GM12878 (cell line): ENCODE measurements around the gene SAMD1.

ENCODE experiments used
- BHLHE40 ChIP-seq, 2 experiments: fragments of 450-650 bp in 1 of 2; IDR thresholded peaks; 2 replicates each; pipeline ENCODE4 v1.6.1; 2011 to 2017; ENCODE audit warnings: low read depth in 2 of 2, borderline replicate concordance in 1 of 2, improper control_type of control experiment in 1 of 2, low read length in 1 of 2, mild to moderate bottlenecking in 1 of 2
- HCFC1 ChIP-seq: fragments of 150-350 bp; IDR thresholded peaks from 2 replicates; pipeline ENCODE4 v1.6.1; 2014; ENCODE audit warnings: low read length
- SMAD1 ChIP-seq: fragments of 450-650 bp; IDR thresholded peaks from 2 replicates; pipeline ENCODE4 v1.6.1; 2018; ENCODE audit warnings: mild to moderate bottlenecking, low read depth; ENCODE audit not compliant: partially characterized antibody

DNA sequence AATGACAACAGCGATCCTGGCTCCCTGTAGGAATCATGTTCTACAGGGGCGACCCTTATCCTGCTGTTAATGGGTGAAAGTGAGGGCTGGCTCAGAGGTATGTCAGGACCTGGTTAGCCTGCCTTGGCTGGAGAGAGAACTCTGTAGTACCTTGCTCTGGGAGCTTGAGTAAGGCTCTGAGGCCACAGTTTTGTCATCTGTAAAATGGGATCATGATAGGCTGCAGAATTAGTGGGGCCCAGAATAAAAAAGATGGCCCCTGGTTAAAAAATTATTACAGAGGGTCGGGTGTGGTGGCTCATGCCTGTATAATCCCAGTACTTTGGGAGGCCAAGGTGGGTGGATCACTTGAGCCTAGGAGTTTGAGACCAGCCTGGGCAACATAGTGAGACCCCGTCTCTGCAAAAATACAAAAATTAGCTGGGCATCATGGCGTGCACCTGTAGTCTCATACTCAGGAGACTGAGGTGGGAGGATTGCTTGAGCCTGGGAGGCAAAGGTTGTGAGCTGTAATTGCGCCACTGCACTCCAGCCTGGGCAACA, 10.5 kb upstream of the SAMD1 start:
- TF ChIP-seq SMAD1: no peak
- no peak for TF ChIP-seq HCFC1
- TF ChIP-seq BHLHE40 (IDR thresholded peaks at IDR 0.05; ENCODE audit: borderline replicate concordance in 1 of 2, low read depth in 2 of 2, low read length in 1 of 2): no peak
